ENCODE results near the gene APBA2. TPM values are rescaled to one million over a fixed set of nuclear protein-coding genes. Genes with fewer than 3 reads are reported as not detected.

APBA2 gene
- total RNA-seq, 1 donor from 2014 or later, result 35.8 TPM

- Histone ChIP-seq H3K36me3 (peaks cover 3% of the 10 kb centered on the region), H3K79me2 (ENCODE audit: low read depth) (peaks cover 9% of the 10 kb centered on the region), H4K20me1 (ENCODE audit: low read depth) (peaks cover 6% of the 10 kb centered on the region), H3K27me3 (no peaks in the 10 kb centered on the region), H3K9ac (no peak overlapping the region), H3K27ac (no peak overlapping the region), H3K4me2 (no peak overlapping the region), H3K4me1 (no peaks in the 10 kb centered on the region), H2AFZ (replicated peaks) (no peak overlapping the region), H3K4me3 (no peak overlapping the region), H3F3A (ENCODE audit: low read depth) (no peaks in the 10 kb centered on the region), H3K9me3 (ENCODE audit: low read depth) (peaks cover 6% of the 10 kb centered on the region)
- Mint-ChIP-seq H3K27me3 (ENCODE audit: insufficient read depth, low read depth) (peaks cover 7% of the 10 kb centered on the region), H3K36me3 (peaks cover 14% of the 10 kb centered on the region), H3K4me1 (peaks cover 39% of the 10 kb centered on the region), H3K4me3 (no peak overlapping the region), H3K27ac (no peak overlapping the region), H3K9me3 (peaks cover 12% of the 10 kb centered on the region)
- DNase-seq (ENCODE audit: low spot score), result no peak
- TF ChIP-seq EZH2 (IDR thresholded peaks at IDR 0.05) (no peak), CTCF (IDR thresholded peaks at IDR 0.05) (no peak), EZH2phosphoT487 (IDR thresholded peaks at IDR 0.05) (no peak)
Observed at GRCh38 chr15:29066838-29067237, 181.1 kb downstream of the APBA2 start.

GRCh38 chr15:29067949-29068348 is 182.2 kb downstream of the APBA2 start:
- no peaks in the 10 kb centered on the region for H3K4me1 ChIP-seq
- no peak overlapping the region for H3K27ac Mint-ChIP-seq

GRCh38 chr15:29070471-29071231 is 184.9 kb downstream of the APBA2 start:
- peaks cover 4% of the 10 kb centered on the region for H3K79me2 ChIP-seq (ENCODE audit: low read depth)
- peaks cover 6% of the 10 kb centered on the region for H3K9me3 ChIP-seq (ENCODE audit: low read depth)
- no peak overlapping the region for H3K4me2 ChIP-seq
- peak overlapping the region; percentile 53 for H3K27ac Mint-ChIP-seq
- peaks cover 3% of the 10 kb centered on the region for H3K36me3 ChIP-seq
- TF ChIP-seq CTCF (IDR thresholded peaks at IDR 0.05) (no peak), EZH2 (IDR thresholded peaks at IDR 0.05) (no peak), EZH2phosphoT487 (IDR thresholded peaks at IDR 0.05) (no peak)
- no peaks in the 10 kb centered on the region for H4K20me1 ChIP-seq (ENCODE audit: low read depth)
- H2AFZ ChIP-seq (replicated peaks), result no peak overlapping the region
- peaks cover 7% of the 10 kb centered on the region for H3K27me3 Mint-ChIP-seq (ENCODE audit: insufficient read depth, low read depth)
- H3F3A ChIP-seq (ENCODE audit: low read depth), result no peaks in the 10 kb centered on the region
- no peak overlapping the region for H3K9ac ChIP-seq
- no peak for DNase-seq (ENCODE audit: low spot score)
- H3K9me3 Mint-ChIP-seq, result peaks cover 12% of the 10 kb centered on the region
- H3K27me3 ChIP-seq, result no peaks in the 10 kb centered on the region
- H3K4me1 Mint-ChIP-seq, result peaks cover 40% of the 10 kb centered on the region
- H3K27ac ChIP-seq, result no peak overlapping the region
- no peaks in the 10 kb centered on the region for H3K4me1 ChIP-seq
- H3K4me3 Mint-ChIP-seq, result no peak overlapping the region
- H3K36me3 Mint-ChIP-seq, result peaks cover 21% of the 10 kb centered on the region
- H3K4me3 ChIP-seq, result no peak overlapping the region

More at GRCh38 chr15:29067949-29068348, 182.2 kb downstream of the APBA2 start:
- no peak for DNase-seq (ENCODE audit: low spot score)
- H3K4me1 Mint-ChIP-seq, result peaks cover 40% of the 10 kb centered on the region
- Histone ChIP-seq H3F3A (ENCODE audit: low read depth) (no peaks in the 10 kb centered on the region), H3K27ac (no peak overlapping the region), H3K4me3 (no peak overlapping the region), H3K9me3 (ENCODE audit: low read depth) (peaks cover 6% of the 10 kb centered on the region), H3K27me3 (no peaks in the 10 kb centered on the region), H3K4me2 (no peak overlapping the region), H3K36me3 (peaks cover 3% of the 10 kb centered on the region), H3K9ac (no peak overlapping the region), H3K79me2 (ENCODE audit: low read depth) (peaks cover 4% of the 10 kb centered on the region), H2AFZ (replicated peaks) (no peak overlapping the region), H4K20me1 (ENCODE audit: low read depth) (no peaks in the 10 kb centered on the region)
- no peak overlapping the region for H3K4me3 Mint-ChIP-seq
- H3K9me3 Mint-ChIP-seq, result peaks cover 12% of the 10 kb centered on the region
- peaks cover 16% of the 10 kb centered on the region for H3K36me3 Mint-ChIP-seq
- no peak for TF ChIP-seq EZH2phosphoT487 (IDR thresholded peaks at IDR 0.05)
- no peak for TF ChIP-seq CTCF (IDR thresholded peaks at IDR 0.05)
- no peak for TF ChIP-seq EZH2 (IDR thresholded peaks at IDR 0.05)
- H3K27me3 Mint-ChIP-seq (ENCODE audit: insufficient read depth, low read depth), result peaks cover 5% of the 10 kb centered on the region
